AG10803 (cell line): Measurements from ENCODE around the gene PNP.

Experiments
- DNase-seq: peaks from one replicate; pipeline ENCODE4 v3.0.0; 2010; ENCODE audit warnings: low read depth
- H3K4me3 ChIP-seq: 2 replicates; pipeline ENCODE4 v1.5.1; 2011; ENCODE audit warnings: mild to moderate bottlenecking, low read length, control low read depth
- CTCF ChIP-seq: conservative IDR thresholded peaks from 2 replicates; pipeline ENCODE4 v1.5.1; 2011; ENCODE audit warnings: mild to moderate bottlenecking, low read length, control low read depth, inconsistent platforms

PNP gene

GRCh38 chr14:20508367-20508766 lies 39.2 kb downstream of the PNP start:
- DNase-seq = no peak
- TF ChIP-seq CTCF = no peak
- H3K4me3 ChIP-seq = no peak overlapping the region

GRCh38 chr14:20512177-20512905 lies 43.1 kb downstream of the PNP start:
- DNase-seq = no peak
- H3K4me3 ChIP-seq = no peak overlapping the region
- no peak for TF ChIP-seq CTCF

GRCh38 chr14:20515846-20516245 lies 46.6 kb downstream of the PNP start:
- no peak for TF ChIP-seq CTCF
- no peak overlapping the region for H3K4me3 ChIP-seq
- peak; percentile 4 for DNase-seq

GRCh38 chr14:20516921-20517320 lies 47.7 kb downstream of the PNP start:
- DNase-seq = peak; percentile 4
- no peak overlapping the region for H3K4me3 ChIP-seq
- no peak for TF ChIP-seq CTCF

- no peak overlapping the region for H3K4me3 ChIP-seq
- no peak for TF ChIP-seq CTCF
- DNase-seq = no peak
Observed at GRCh38 chr14:20522332-20522731, 53.1 kb downstream of the PNP start.

DNA sequence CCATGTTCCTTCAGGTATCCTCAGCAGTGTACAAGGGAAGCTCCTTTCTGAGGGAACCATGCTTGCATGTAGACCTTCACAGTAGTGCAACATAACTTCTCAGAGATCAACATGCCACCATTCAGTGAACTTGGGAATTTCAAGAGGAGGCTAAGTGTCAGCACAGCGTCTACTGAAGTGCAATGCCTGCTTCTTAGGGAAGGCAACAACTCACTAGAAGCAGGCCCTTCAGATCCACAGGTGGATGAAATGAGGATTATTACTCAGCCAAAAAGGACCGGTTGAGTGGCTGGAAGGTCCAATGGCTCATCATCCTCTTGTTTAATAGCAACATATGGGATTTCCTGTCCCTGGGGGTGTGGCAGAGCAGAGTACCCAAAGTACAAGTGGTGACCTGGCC lies 54.8 kb downstream of the PNP start:
- H3K4me3 ChIP-seq = no peak overlapping the region
- no peak for TF ChIP-seq CTCF

More for the DNA sequence above, 54.8 kb downstream of the PNP start:
- no peak for DNase-seq
